Muscle of arm (tissue), 12 donors: ENCODE measurements around the gene CYB5R4. TPM values are rescaled to one million over a fixed set of nuclear protein-coding genes. Genes with fewer than 3 reads are reported as not detected.
"Not testable (repeated sequence)": the region's sequence is repeated elsewhere in the genome, so short reads cannot be mapped to it uniquely, and the experiment has no call there.

Experiments used
- DNase-seq: peaks from one replicate; pipeline ENCODE4 v3.0.0-alpha.2; 2013
- polyA plus RNA-seq, 12 donors: library from polyadenylated mRNA; unstranded; fragments of 120-200 nt; gene quantifications; one replicate each; pipeline ENCODE4 v1.2.1, GENCODE V29; 2013; ENCODE audit not compliant: insufficient read length in 12 of 12

Gene CYB5R4
- polyA plus RNA-seq, 12 donors, result 8.6 to 14.6 (median 12.6) TPM; not detected in 1

GRCh38 chr6:83860359-83860755 is 868 bp downstream of the CYB5R4 start:
- no peak for DNase-seq

DNA sequence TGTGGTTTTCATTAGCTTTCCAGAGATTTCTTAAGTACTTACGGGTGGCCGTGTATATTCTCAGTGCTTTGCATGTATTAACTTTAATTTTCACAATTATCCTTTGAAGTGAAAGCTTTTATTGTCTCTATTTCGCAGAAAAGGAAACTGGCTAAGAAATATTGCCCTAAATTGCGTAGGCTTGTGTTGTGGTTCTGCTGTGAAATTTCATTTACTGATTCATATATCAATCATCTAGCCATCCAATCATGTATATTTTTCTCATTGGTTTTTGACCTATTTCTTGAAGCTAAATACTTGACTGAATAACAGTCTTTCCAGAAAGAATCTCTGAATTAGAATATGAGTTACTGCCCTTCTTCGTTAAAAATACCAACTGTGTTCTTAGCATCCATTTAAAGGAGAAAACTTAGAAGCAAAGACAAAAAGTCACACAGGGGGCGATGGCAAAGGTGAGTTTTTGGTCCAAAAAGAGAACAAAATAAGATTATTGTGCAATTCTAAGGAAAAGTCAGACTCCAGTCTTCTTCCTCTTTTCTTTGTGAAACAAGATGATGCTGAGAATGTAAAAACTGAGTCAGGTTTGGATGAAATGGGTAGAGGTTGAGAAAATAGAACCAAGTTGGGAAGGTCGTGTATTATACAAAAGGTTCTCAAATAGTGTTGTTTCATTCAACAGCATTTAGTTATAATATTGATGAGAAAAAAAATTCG is 1.4 kb downstream of the CYB5R4 start:
- no peak for DNase-seq

DNA sequence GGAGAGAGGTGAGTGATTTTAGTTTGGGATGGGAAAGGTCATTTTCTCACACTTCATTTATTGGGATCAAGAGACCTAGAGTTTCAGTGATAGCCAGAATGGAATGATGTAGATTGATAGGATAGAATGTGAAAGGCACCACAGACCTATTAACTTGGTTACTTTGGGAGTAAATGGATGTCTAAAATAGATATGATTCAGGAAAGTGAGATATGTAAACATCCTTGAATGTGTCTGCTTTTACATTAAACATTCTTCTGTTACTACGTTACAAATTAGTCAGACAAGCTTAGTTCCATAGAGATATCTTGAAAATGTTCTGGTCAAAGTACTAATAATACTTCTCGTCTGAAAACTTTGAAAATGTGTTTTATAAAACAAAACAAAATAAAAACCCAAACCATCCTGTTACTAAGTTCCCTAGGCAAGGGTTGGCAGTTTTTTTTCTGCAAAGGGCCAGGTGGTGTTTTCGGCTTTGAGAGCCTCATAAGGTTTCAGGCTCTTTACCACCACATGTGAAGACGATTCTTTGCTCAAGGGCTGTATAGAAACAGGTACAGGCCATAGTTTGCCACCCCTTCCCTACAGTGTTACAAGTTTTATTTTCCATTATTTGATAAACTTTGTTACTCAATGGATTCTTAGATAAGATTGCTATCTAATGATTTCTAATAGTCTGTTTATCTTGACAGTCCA is 3.4 kb downstream of the CYB5R4 start:
- no peak for DNase-seq

- DNase-seq, result no peak
These were observed 7.6 kb downstream of the CYB5R4 start for GRCh38 chr6:83867043-83867442.

GRCh38 chr6:83867527-83868161 is 8.2 kb downstream of the CYB5R4 start:
- peak; percentile 7 for DNase-seq

DNA sequence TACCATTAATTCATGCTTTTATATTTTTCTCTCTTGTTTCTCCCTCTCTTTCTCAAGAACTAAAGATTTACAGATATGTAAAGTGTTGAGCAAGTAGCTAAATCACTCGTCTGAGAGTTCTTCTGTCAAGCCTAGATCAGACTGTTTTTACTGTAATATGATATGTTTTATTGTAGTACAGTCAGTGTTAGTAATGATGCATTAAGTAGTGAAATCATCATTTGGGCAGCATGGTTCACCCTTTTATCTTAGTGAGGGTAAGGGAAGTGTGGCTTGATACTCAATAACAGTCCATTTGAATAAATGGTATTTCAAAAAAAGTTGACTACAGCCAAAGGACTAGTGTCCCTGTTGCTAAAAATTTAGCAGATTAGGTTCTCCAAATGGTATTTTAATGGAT is 9.2 kb downstream of the CYB5R4 start:
- no peak for DNase-seq

- no peak for DNase-seq
These were observed 11.2 kb downstream of the CYB5R4 start for GRCh38 chr6:83870649-83871048.

- DNase-seq, result no peak
These were observed 13.1 kb downstream of the CYB5R4 start for GRCh38 chr6:83872386-83873118.

DNA sequence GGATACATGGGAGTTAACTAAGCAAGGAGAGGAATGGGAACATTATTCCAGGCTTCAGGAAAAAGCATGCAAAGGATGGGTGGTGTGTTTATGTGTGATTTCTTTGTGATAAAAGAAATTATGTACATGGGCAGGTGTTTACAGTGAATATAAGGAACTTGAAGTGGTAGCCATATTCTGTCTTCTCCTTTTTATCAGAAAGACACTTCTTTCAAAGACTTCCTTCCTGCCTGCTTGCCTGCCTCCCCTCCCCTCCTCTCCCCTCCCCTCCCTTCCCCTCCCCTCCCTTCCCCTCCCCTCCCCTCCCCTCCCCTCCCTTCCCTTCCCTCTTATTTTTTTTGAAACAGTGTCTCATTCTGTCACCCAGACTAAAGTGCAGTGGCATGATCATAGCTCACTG is 14.4 kb downstream of the CYB5R4 start:
- DNase-seq, result no peak

- no peak for DNase-seq
These were observed 16.4 kb downstream of the CYB5R4 start for GRCh38 chr6:83875843-83876242.

- DNase-seq, result no peak
These were observed 19.6 kb downstream of the CYB5R4 start for GRCh38 chr6:83878902-83879644.

DNA sequence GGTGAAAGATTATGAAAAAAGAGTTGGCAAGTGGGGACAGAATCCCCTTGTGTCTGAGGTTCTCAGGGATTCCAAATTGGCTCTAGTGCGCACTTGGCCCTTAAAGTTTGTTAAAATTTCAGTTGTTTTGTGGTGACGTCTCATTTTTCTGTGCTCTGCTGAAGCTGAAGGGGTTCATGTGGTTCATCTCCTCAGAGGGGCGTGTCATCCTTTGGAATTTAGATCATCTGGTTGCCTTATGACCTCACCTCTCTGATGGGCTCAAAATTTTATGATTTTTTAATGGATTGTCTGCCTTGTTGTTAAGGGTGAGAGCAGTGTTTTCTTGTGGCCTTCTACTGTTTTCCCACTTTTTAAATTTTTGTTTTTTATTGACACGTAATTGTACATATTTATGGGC is 20.3 kb downstream of the CYB5R4 start:
- DNase-seq, result no peak

DNA sequence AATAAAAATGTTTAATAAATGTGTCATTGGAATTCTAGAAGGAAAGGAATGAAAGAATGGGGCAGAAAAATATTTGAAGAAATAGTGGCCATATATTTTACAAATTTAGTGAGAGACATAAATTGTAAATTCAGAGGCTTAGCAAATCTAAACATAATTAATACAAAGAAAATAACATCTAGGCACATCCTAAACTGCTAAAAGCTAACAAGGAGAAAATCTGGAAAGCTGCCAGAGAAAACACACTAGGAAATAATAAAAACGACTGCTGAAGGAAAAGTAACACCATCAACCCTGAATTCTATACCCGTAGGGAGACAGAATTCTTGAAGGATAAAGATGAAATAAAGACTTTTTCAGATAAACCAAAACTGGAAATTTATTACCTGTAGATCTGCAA is 23.8 kb downstream of the CYB5R4 start:
- no peak for DNase-seq

DNA sequence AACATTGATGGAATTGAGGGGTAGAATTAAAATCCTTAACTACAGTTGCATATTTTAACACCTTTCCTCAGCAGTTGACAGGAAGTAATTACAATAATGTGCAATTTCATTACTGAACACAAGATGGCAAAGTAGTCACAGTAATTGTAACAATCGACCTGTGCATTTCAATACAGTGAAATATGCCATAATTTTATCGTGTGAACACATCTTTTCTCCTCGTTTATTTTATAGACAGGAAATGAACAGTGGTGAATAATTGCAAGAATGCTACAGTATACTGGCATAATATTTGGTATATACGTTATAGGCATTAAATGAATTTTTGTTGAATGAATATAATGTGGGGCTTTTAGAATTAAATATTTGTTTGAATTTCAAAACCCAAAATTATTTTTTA is 25.0 kb downstream of the CYB5R4 start:
- DNase-seq, result peak; percentile 40

GRCh38 chr6:83885984-83886383 is 26.5 kb downstream of the CYB5R4 start:
- no peak for DNase-seq

DNA sequence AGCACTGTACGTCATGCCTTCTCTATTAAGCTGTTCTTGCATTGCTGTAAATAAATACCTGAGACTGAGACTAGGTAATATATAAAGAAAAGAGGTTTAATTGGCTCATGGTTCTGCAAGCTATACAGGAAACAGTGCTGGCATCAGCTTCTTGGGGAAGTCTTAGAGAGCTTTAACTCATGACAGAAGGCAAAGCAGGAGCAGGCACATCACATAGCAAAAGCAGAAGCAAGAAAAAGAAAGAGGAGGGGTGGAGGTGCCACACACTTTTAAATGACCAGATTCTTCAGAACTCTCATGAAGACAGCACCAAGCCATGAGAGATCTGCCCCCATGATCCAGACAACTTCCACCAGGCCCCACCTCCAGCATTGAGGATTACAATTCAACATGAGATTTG is 30.1 kb downstream of the CYB5R4 start:
- no peak for DNase-seq

DNA sequence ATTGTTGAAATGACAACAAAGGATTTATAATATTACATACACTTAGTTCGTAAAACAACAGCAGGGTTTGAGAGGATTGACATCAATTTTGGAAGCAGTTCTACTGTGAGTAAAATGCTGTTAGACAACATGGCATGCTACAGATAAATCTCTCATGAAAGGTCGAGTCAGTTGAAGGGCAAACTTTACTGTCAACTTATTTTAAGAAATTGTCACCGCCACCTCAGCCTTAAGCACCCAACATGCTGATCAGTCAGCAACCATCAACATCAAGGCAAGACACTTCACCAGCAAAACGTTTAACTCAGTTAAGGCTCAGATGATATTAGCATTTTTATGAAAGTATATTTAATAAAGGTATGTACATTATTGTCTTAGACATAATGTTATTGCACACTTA is 31.0 kb downstream of the CYB5R4 start:
- DNase-seq, result no peak

- DNase-seq, result no peak
These were observed 32.1 kb downstream of the CYB5R4 start for GRCh38 chr6:83891586-83891985.

DNA sequence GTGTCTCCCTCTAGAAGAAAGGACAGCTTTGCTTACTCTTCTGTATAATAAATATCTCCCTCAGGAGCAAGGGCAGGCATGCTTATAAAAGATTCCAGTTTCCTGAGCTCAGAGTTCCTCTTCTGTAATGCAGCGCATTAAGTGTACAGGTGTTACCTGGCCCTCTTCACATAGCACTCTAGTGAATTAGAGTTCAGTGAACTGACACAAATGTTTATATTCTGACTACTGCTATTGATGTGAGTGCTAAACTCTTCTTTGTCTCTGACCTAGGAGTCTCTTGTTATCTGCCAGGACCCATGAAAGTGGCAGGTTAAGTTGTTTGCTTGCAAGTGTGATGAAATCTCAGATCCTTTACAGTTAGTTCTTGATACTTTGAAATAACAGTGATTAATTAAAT is 33.5 kb downstream of the CYB5R4 start:
- DNase-seq, result no peak

- not testable (repeated sequence) for DNase-seq
These were observed 37.6 kb downstream of the CYB5R4 start for GRCh38 chr6:83897094-83897493.

DNA sequence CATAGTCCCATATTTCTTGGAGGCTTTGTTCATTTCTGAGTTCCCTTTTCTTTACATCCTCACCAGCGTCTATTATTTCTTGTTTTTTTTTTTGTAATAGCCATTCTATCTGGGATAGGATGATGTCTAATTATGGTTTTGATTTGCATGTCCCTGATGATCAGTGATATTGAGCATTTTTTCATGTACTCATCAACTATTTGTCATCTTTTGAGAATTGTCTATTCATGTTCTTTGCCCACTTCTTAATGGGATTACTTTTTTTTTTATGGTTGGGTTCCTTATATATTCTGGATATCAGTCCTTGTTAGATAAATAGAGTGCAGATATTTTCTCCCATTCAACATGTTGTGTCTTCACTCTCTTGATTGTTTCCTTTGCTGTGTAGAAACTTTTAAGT is 42.1 kb downstream of the CYB5R4 start:
- DNase-seq, result no peak

DNA sequence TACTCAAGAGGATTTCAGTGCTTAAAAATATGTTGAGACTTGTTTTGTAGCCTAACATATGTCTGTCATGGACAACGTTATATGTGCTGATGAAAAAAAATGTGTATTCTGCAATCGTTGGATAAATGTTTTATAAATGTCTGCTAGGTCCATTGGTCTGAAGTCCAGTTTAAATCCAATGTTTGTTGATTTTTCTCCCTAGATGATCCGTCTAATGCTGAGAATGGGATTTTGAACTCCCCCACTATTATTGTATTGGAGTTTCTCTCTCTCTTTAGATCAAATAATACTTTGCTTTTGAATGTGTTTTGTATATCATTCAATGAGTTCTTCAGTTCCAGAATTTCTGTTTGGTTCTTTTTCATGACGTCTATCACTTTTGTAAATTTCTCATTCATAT is 44.9 kb downstream of the CYB5R4 start:
- DNase-seq, result no peak
